C4-2B (cell line): Measurements from ENCODE around the gene ZNF547.

Source experiments
- CTCF ChIP-seq: fragments of 450-650 bp; conservative IDR thresholded peaks from 2 replicates; pipeline ENCODE4 v1.5.1; 2017; ENCODE audit warnings: mild to moderate bottlenecking
- ZFX ChIP-seq: fragments of 450-650 bp; IDR thresholded peaks from 2 replicates; pipeline ENCODE4 v1.6.1; 2017

GRCh38 chr19:57321751-57322150 lies 41.6 kb upstream of the ZNF547 start:
- TF ChIP-seq CTCF, result no peak
- no peak for TF ChIP-seq ZFX
